ENCODE data around the gene ISL2. TPM values are rescaled to one million over a fixed set of nuclear protein-coding genes. Genes with fewer than 3 reads are reported as not detected.

The ISL2 gene
- total and polyA plus RNA-seq, 9 of the 15 experiments (the other 6 are each of a cell fraction or from before 2014, with no cell fraction given): 0.15 to 23.7 (median 4.0) TPM

GRCh38 chr15:76337696-76338485 is 1.3 kb downstream of the ISL2 start:
- 0 out of 2 replicates have a peak, but pooled peaks cover 6% of the 10 kb centered on the region for H4K20me1 ChIP-seq (replicated peaks; ENCODE audit: control insufficient read depth, insufficient read depth, low read length)
- WGBS (ENCODE audit: insufficient coverage, low coverage, missing lambda C conversion rate): under 1% methylated on average over 32 of the region's 89 CpGs
- H3K9me3 ChIP-seq (replicated peaks; ENCODE audit: control insufficient read depth, insufficient read depth, low read depth, low read length): no peaks in the 10 kb centered on the region; the same call in 1 of the 2 replicates
- peak overlapping the region; percentile 87 for H2AFZ ChIP-seq (ENCODE audit: low read depth, low read length)
- peak overlapping the region; percentile 53 for H3K4me3 ChIP-seq
- peaks cover 40% of the 10 kb centered on the region for H3K79me2 ChIP-seq (ENCODE audit: control insufficient read depth, insufficient read depth, low read length)
- no TSS peak for BruUV-seq (replicated peaks)
- H3K36me3 ChIP-seq (ENCODE audit: control insufficient read depth, insufficient read depth, low read length): peaks cover 37% of the 10 kb centered on the region
- peaks cover 11 to 55% of the 10 kb centered on the region in 2 experiments for H3K4me1 ChIP-seq (replicated peaks in 1 of 2; ENCODE audit: control insufficient read depth in 2 of 2, insufficient read depth in 2 of 2, low read length in 2 of 2)
- FAIRE-seq (peak; percentile 37), ATAC-seq (peak; percentile 15), DNase-seq (ENCODE audit: extremely low read depth in 1 of 4, low spot score in 3 of 4) (peak; percentile 49 to 66 (median 62))
- peak overlapping the region; percentile 95 to 100 for H3K9ac ChIP-seq (ENCODE audit: insufficient read depth in 1 of 2, low read depth in 2 of 2, low read length in 2 of 2)
- in situ Hi-C loops (cut with MboI) (no loop called here), intact Hi-C loops (cut with micrococcal nuclease) (loop anchor here (10.0 kb wide), 1 partner anchor 527 kb away; no protein-coding TSS in a partner anchor)
- H3K27me3 ChIP-seq (ENCODE audit: control insufficient read depth in 2 of 2, insufficient read depth in 2 of 2, low read length in 2 of 2): no peaks in the 10 kb centered on the region
- H3K9me1 ChIP-seq (ENCODE audit: control insufficient read depth, insufficient read depth, low read length): no peaks in the 10 kb centered on the region
- POLR2A ChIA-PET: interaction anchor here (1.2 to 2.1 kb wide), 3 partner anchors 7 to 27 kb away, joined by 3 to 18 read pairs (median 4); partner anchors contain the start of gene ETFA
- peak overlapping the region; percentile 96 for H3K4me2 ChIP-seq (ENCODE audit: insufficient read depth, low read length)
- CTCF ChIA-PET (ENCODE audit: low intra/inter-chr PET ratio): no interaction called here
- peak overlapping the region; percentile 94 for H3K27ac ChIP-seq (ENCODE audit: extremely low read depth, low read depth, low read length)
- TF ChIP-seq GMEB1 (CRISPR knock-in tag; IDR thresholded peaks at IDR 0.05) (peak; percentile 23; the same call in 1 of the 2 replicates), HNRNPLL (IDR thresholded peaks at IDR 0.05; ENCODE audit: low read depth, low read length, poor library complexity, severe bottlenecking) (peak; percentile 13), ARID3B (CRISPR knock-in tag; IDR thresholded peaks at IDR 0.05; ENCODE audit: borderline replicate concordance) (no peak), ARHGAP35 (IDR thresholded peaks at IDR 0.05; ENCODE audit: partially characterized antibody) (no peak), RREB1 (CRISPR knock-in tag; IDR thresholded peaks at IDR 0.05) (no peak), ZNF384 (IDR thresholded peaks at IDR 0.05; ENCODE audit: low read depth, low read length) (no peak)
